Mononuclear cell (primary cell): ENCODE results near the gene OTULIN. TPM values are rescaled to one million over a fixed set of nuclear protein-coding genes. Genes with fewer than 3 reads are reported as not detected.

Experiments used
- H3K27me3 ChIP-seq: 2 replicates; pipeline ENCODE4 v1.6.0; 2011; ENCODE audit warnings: low read length, control low read depth; ENCODE audit not compliant: insufficient read depth
- H3K4me1 ChIP-seq: 2 replicates; pipeline ENCODE4 v1.5.1; 2011; ENCODE audit warnings: mild to moderate bottlenecking, low read length, control low read depth; ENCODE audit not compliant: insufficient read depth
- H3K4me3 ChIP-seq: 2 replicates; pipeline ENCODE4 v1.5.1; 2011; ENCODE audit warnings: mild to moderate bottlenecking, low read length, moderate library complexity
- H3K9me3 ChIP-seq: 2 replicates; pipeline ENCODE4 v1.5.1; 2011; ENCODE audit warnings: low read depth, mild to moderate bottlenecking, control low read depth, low read length
- total RNA-seq: library from RNA; depleted of rRNA; stranded (reverse); fragments of >200 nt; gene quantifications from one replicate; pipeline ENCODE4 v1.2.3, GENCODE V29; 2012

OTULIN gene
- total RNA-seq, 1 donor, result 88.1 TPM

- peaks cover 5% of the 10 kb centered on the region for H3K4me1 ChIP-seq
- H3K9me3 ChIP-seq, result no peaks in the 10 kb centered on the region
- H3K4me3 ChIP-seq, result no peak overlapping the region
- H3K27me3 ChIP-seq, result no peaks in the 10 kb centered on the region
Measured at GRCh38 chr5:14716755-14717752, 52.5 kb downstream of the OTULIN start.

GRCh38 chr5:14718778-14719177 is 54.3 kb downstream of the OTULIN start:
- H3K4me1 ChIP-seq, result peaks cover 11% of the 10 kb centered on the region
- H3K9me3 ChIP-seq, result no peaks in the 10 kb centered on the region
- no peak overlapping the region for H3K4me3 ChIP-seq
- no peaks in the 10 kb centered on the region for H3K27me3 ChIP-seq

- Histone ChIP-seq H3K4me1 (peaks cover 27% of the 10 kb centered on the region), H3K27me3 (no peaks in the 10 kb centered on the region), H3K4me3 (no peak overlapping the region), H3K9me3 (no peaks in the 10 kb centered on the region)
Measured at GRCh38 chr5:14720236-14720923, 55.9 kb downstream of the OTULIN start.

- Histone ChIP-seq H3K4me3 (no peak overlapping the region), H3K9me3 (no peaks in the 10 kb centered on the region), H3K4me1 (peaks cover 28% of the 10 kb centered on the region), H3K27me3 (no peaks in the 10 kb centered on the region)
Measured at GRCh38 chr5:14721990-14722656, 57.6 kb downstream of the OTULIN start.

GRCh38 chr5:14722923-14723322 is 58.4 kb downstream of the OTULIN start:
- H3K4me3 ChIP-seq, result no peak overlapping the region
- H3K9me3 ChIP-seq, result no peaks in the 10 kb centered on the region

GRCh38 chr5:14723701-14724132 is 59.2 kb downstream of the OTULIN start:
- H3K4me1 ChIP-seq, result peaks cover 28% of the 10 kb centered on the region
- no peak overlapping the region for H3K4me3 ChIP-seq
- H3K27me3 ChIP-seq, result no peaks in the 10 kb centered on the region
- H3K9me3 ChIP-seq, result no peaks in the 10 kb centered on the region

More at GRCh38 chr5:14722923-14723322, 58.4 kb downstream of the OTULIN start:
- Histone ChIP-seq H3K27me3 (no peaks in the 10 kb centered on the region), H3K4me1 (peaks cover 28% of the 10 kb centered on the region)

- no peaks in the 10 kb centered on the region for H3K27me3 ChIP-seq
- no peak overlapping the region for H3K4me3 ChIP-seq
- no peaks in the 10 kb centered on the region for H3K9me3 ChIP-seq
- H3K4me1 ChIP-seq, result peaks cover 28% of the 10 kb centered on the region
Measured at GRCh38 chr5:14724633-14725032, 60.1 kb downstream of the OTULIN start.

- Histone ChIP-seq H3K27me3 (no peaks in the 10 kb centered on the region), H3K4me1 (peaks cover 23% of the 10 kb centered on the region), H3K4me3 (no peak overlapping the region), H3K9me3 (no peaks in the 10 kb centered on the region)
Measured at GRCh38 chr5:14726066-14726838, 61.7 kb downstream of the OTULIN start.

GRCh38 chr5:14727428-14727865 is 62.9 kb downstream of the OTULIN start:
- no peaks in the 10 kb centered on the region for H3K9me3 ChIP-seq
- H3K27me3 ChIP-seq, result no peaks in the 10 kb centered on the region
- H3K4me3 ChIP-seq, result no peak overlapping the region
- H3K4me1 ChIP-seq, result peaks cover 23% of the 10 kb centered on the region

GRCh38 chr5:14727928-14728458 is 63.5 kb downstream of the OTULIN start:
- no peaks in the 10 kb centered on the region for H3K9me3 ChIP-seq
- no peaks in the 10 kb centered on the region for H3K27me3 ChIP-seq
- H3K4me3 ChIP-seq, result no peak overlapping the region
- H3K4me1 ChIP-seq, result peaks cover 23% of the 10 kb centered on the region

- Histone ChIP-seq H3K27me3 (no peaks in the 10 kb centered on the region), H3K4me3 (no peak overlapping the region), H3K9me3 (no peaks in the 10 kb centered on the region), H3K4me1 (peaks cover 20% of the 10 kb centered on the region)
Measured at GRCh38 chr5:14728459-14728938, 64.0 kb downstream of the OTULIN start.

GRCh38 chr5:14729448-14730385 is 65.2 kb downstream of the OTULIN start:
- no peaks in the 10 kb centered on the region for H3K9me3 ChIP-seq
- no peaks in the 10 kb centered on the region for H3K27me3 ChIP-seq
- H3K4me1 ChIP-seq, result peaks cover 8% of the 10 kb centered on the region
- no peak overlapping the region for H3K4me3 ChIP-seq

GRCh38 chr5:14730466-14730865 is 65.9 kb downstream of the OTULIN start:
- Histone ChIP-seq H3K4me3 (no peak overlapping the region), H3K4me1 (peaks cover under 1% of the 10 kb centered on the region), H3K9me3 (no peaks in the 10 kb centered on the region), H3K27me3 (no peaks in the 10 kb centered on the region)
